Astrocyte (in vitro differentiated cells and primary cell): Measurements from ENCODE around the gene TMC5. TPM values are rescaled to one million over a fixed set of nuclear protein-coding genes. Genes with fewer than 3 reads are reported as not detected.

Experiments used
- DNase-seq: peaks from one replicate; pipeline ENCODE4 v3.0.0-alpha.2; 2010; ENCODE audit warnings: low read depth
- FAIRE-seq: peaks from 2 replicates; lab custom pipeline; 2011; peaks lifted over from hg19 to GRCh38; lab: Jason Lieb, UNC
- H2AFZ ChIP-seq: 2 replicates; pipeline ENCODE4 v1.6.0; 2012; ENCODE audit warnings: low read depth, low read length, inconsistent platforms
- H3K27ac ChIP-seq: 2 replicates; pipeline ENCODE4 v1.5.1; 2011; ENCODE audit warnings: low read depth, low read length, inconsistent platforms
- H3K27me3 ChIP-seq: 2 replicates; pipeline ENCODE4 v1.6.0; 2011; ENCODE audit warnings: low read length, inconsistent platforms; ENCODE audit not compliant: insufficient read depth
- H3K36me3 ChIP-seq: 2 replicates; pipeline ENCODE4 v1.5.1; 2011; ENCODE audit warnings: low read length, inconsistent platforms; ENCODE audit not compliant: insufficient read depth
- H3K4me1 ChIP-seq: 2 replicates; pipeline ENCODE4 v1.5.1; 2011; ENCODE audit warnings: low read length, inconsistent platforms; ENCODE audit not compliant: insufficient read depth
- H3K4me2 ChIP-seq: 2 replicates; pipeline ENCODE4 v1.6.0; 2012; ENCODE audit warnings: low read length, inconsistent platforms
- H3K4me3 ChIP-seq: 2 replicates; pipeline ENCODE4 v1.5.1; 2011; ENCODE audit warnings: low read depth, mild to moderate bottlenecking, low read length, inconsistent platforms; ENCODE audit not compliant: insufficient read depth
- H3K79me2 ChIP-seq: 2 replicates; pipeline ENCODE4 v1.6.0; 2012; ENCODE audit warnings: mild to moderate bottlenecking, low read length, inconsistent platforms; ENCODE audit not compliant: insufficient read depth
- H3K9ac ChIP-seq: 2 replicates; pipeline ENCODE4 v1.6.0; 2012; ENCODE audit warnings: mild to moderate bottlenecking, low read length, inconsistent platforms
- H3K9me3 ChIP-seq: 2 replicates; pipeline ENCODE4 v1.5.1; 2012; ENCODE audit warnings: low read depth, mild to moderate bottlenecking, low read length, inconsistent platforms; ENCODE audit not compliant: insufficient read depth
- H4K20me1 ChIP-seq: 2 replicates; pipeline ENCODE4 v1.6.0; 2012; ENCODE audit warnings: low read length, inconsistent platforms; ENCODE audit not compliant: insufficient read depth
- H3K27ac Mint-ChIP-seq: one replicate; pipeline ENCODE4 v1.8.0; 2021; ENCODE audit warnings: mild to moderate bottlenecking, mixed read lengths; ENCODE audit not compliant: unreplicated experiment
- H3K27me3 Mint-ChIP-seq: one replicate; pipeline ENCODE4 v1.8.0; 2021; ENCODE audit warnings: low read depth, mixed read lengths; ENCODE audit not compliant: unreplicated experiment
- H3K36me3 Mint-ChIP-seq: one replicate; pipeline ENCODE4 v1.8.0; 2021; ENCODE audit warnings: low read depth, mixed read lengths; ENCODE audit not compliant: unreplicated experiment
- H3K4me1 Mint-ChIP-seq: one replicate; pipeline ENCODE4 v1.8.0; 2021; ENCODE audit warnings: low read depth, mixed read lengths; ENCODE audit not compliant: unreplicated experiment
- H3K4me3 Mint-ChIP-seq: one replicate; pipeline ENCODE4 v1.8.0; 2021; ENCODE audit warnings: mild to moderate bottlenecking, moderate library complexity, mixed read lengths; ENCODE audit not compliant: unreplicated experiment
- H3K9me3 Mint-ChIP-seq: one replicate; pipeline ENCODE4 v1.8.0; 2021; ENCODE audit warnings: mild to moderate bottlenecking, mixed read lengths; ENCODE audit not compliant: unreplicated experiment
- CTCF ChIP-seq: IDR thresholded peaks from 2 replicates; pipeline ENCODE4 v1.5.1; 2011; ENCODE audit warnings: low read depth, mild to moderate bottlenecking, inconsistent platforms, low read length, moderate library complexity; ENCODE audit not compliant: insufficient read depth
- EZH2 ChIP-seq: IDR thresholded peaks from 2 replicates; pipeline ENCODE4 v1.6.1; 2012; ENCODE audit warnings: mild to moderate bottlenecking, low read length, inconsistent platforms; ENCODE audit not compliant: insufficient read depth
- total RNA-seq: library from RNA; stranded (reverse); gene quantifications from 2 replicates; pipeline ENCODE4 v1.2.1, GENCODE V29; 2021

Gene TMC5
- total RNA-seq, 1 donor from 2014 or later, result 0.11 TPM

DNA sequence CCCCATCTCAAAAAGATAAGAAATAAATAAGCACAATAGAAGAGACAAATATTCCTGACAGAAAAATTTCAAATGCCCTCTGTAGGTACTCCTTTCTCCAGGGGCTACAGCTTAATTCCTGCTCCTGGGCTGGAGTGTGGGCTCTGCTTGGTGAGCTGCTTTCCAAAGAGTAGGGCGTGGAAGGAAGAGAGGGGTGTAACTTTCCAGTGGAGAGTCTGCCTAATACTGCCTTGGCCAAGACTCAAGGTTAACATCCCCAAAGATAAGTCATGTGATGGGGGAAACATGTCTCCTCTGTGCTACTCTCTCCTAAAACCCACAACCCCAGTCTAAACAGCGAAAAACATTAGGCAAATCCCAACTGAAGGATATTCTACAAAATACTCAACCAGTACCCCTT, 42.7 kb downstream of the TMC5 start:
- no peak overlapping the region for H3K27ac Mint-ChIP-seq
- H3K9me3 ChIP-seq, result no peaks in the 10 kb centered on the region
- H3K4me3 Mint-ChIP-seq, result no peak overlapping the region
- H3K4me3 ChIP-seq, result no peak overlapping the region
- DNase-seq (no peak), FAIRE-seq (no peak)
- no peaks in the 10 kb centered on the region for H3K36me3 Mint-ChIP-seq
- H3K36me3 ChIP-seq, result no peaks in the 10 kb centered on the region
- no peaks in the 10 kb centered on the region for H3K4me1 ChIP-seq
- H2AFZ ChIP-seq, result no peak overlapping the region
- H3K4me1 Mint-ChIP-seq, result no peaks in the 10 kb centered on the region
- H3K4me2 ChIP-seq, result no peak overlapping the region
- peaks cover 3% of the 10 kb centered on the region for H3K27me3 Mint-ChIP-seq
- no peak overlapping the region for H3K9ac ChIP-seq
- no peak for TF ChIP-seq CTCF
- H3K9me3 Mint-ChIP-seq, result no peaks in the 10 kb centered on the region
- H3K27ac ChIP-seq, result no peak overlapping the region
- no peaks in the 10 kb centered on the region for H3K79me2 ChIP-seq
- H4K20me1 ChIP-seq, result no peaks in the 10 kb centered on the region
- no peaks in the 10 kb centered on the region for H3K27me3 ChIP-seq

- no peak for TF ChIP-seq EZH2
- TF ChIP-seq CTCF, result no peak
- H3K27me3 ChIP-seq, result no peaks in the 10 kb centered on the region
- no peak overlapping the region for H3K27ac ChIP-seq
- no peak overlapping the region for H3K9ac ChIP-seq
- no peaks in the 10 kb centered on the region for H3K4me1 Mint-ChIP-seq
- no peak for FAIRE-seq
- no peaks in the 10 kb centered on the region for H3K36me3 ChIP-seq
- H3K9me3 ChIP-seq, result no peaks in the 10 kb centered on the region
- DNase-seq, result no peak
- no peaks in the 10 kb centered on the region for H3K4me1 ChIP-seq
- no peaks in the 10 kb centered on the region for H3K27me3 Mint-ChIP-seq
- no peak overlapping the region for H3K4me3 ChIP-seq
- no peak overlapping the region for H3K27ac Mint-ChIP-seq
- no peaks in the 10 kb centered on the region for H3K9me3 Mint-ChIP-seq
- H3K4me2 ChIP-seq, result no peak overlapping the region
- H4K20me1 ChIP-seq, result no peaks in the 10 kb centered on the region
- no peaks in the 10 kb centered on the region for H3K36me3 Mint-ChIP-seq
- no peaks in the 10 kb centered on the region for H3K79me2 ChIP-seq
- no peak overlapping the region for H3K4me3 Mint-ChIP-seq
- no peak overlapping the region for H2AFZ ChIP-seq
Measured at GRCh38 chr16:19463468-19464315, 46.0 kb downstream of the TMC5 start.

GRCh38 chr16:19468300-19468699, 50.6 kb downstream of the TMC5 start:
- Mint-ChIP-seq H3K4me1 (no peaks in the 10 kb centered on the region), H3K9me3 (peaks cover 5% of the 10 kb centered on the region), H3K27ac (no peak overlapping the region), H3K36me3 (no peaks in the 10 kb centered on the region), H3K27me3 (no peaks in the 10 kb centered on the region), H3K4me3 (no peak overlapping the region)
- H3K36me3 ChIP-seq, result no peaks in the 10 kb centered on the region
- no peak overlapping the region for H3K27ac ChIP-seq
- TF ChIP-seq CTCF (no peak), EZH2 (no peak)
- H4K20me1 ChIP-seq, result no peaks in the 10 kb centered on the region
- H3K27me3 ChIP-seq, result no peaks in the 10 kb centered on the region
- FAIRE-seq, result no peak
- H3K9me3 ChIP-seq, result no peaks in the 10 kb centered on the region
- H3K79me2 ChIP-seq, result no peaks in the 10 kb centered on the region
- H3K4me1 ChIP-seq, result no peaks in the 10 kb centered on the region
- H3K4me3 ChIP-seq, result no peak overlapping the region
- no peak overlapping the region for H3K4me2 ChIP-seq
- no peak for DNase-seq
- no peak overlapping the region for H3K9ac ChIP-seq
- no peak overlapping the region for H2AFZ ChIP-seq
